SJCRH30 (cell line): ENCODE measurements around the gene FIBCD1. TPM values are rescaled to one million over a fixed set of nuclear protein-coding genes. Genes with fewer than 3 reads are reported as not detected.

Experiments
- DNase-seq, 2 experiments: peaks; one replicate each; pipeline ENCODE4 v3.0.0-alpha.2; 2015 to 2020
- H3K27ac ChIP-seq: fragments of 250-450 bp; sonication (Bioruptor Pico); 2 replicates; pipeline ENCODE4 v1.5.1; 2020; ENCODE audit warnings: mild to moderate bottlenecking, moderate library complexity
- H3K27me3 ChIP-seq: fragments of 250-450 bp; sonication (Bioruptor Pico); 2 replicates; pipeline ENCODE4 v1.5.1; 2020; ENCODE audit warnings: mild to moderate bottlenecking, moderate library complexity
- H3K36me3 ChIP-seq: fragments of 250-450 bp; sonication (Bioruptor Pico); 2 replicates; pipeline ENCODE4 v1.5.1; 2020; ENCODE audit warnings: mild to moderate bottlenecking, moderate library complexity
- H3K4me1 ChIP-seq: fragments of 250-450 bp; sonication (Bioruptor Pico); 2 replicates; pipeline ENCODE4 v1.5.1; 2020; ENCODE audit warnings: mild to moderate bottlenecking, moderate library complexity
- H3K4me3 ChIP-seq: fragments of 250-450 bp; sonication (Bioruptor Pico); 2 replicates; pipeline ENCODE4 v1.5.1; 2020; ENCODE audit warnings: mild to moderate bottlenecking, moderate library complexity
- H3K9me3 ChIP-seq: fragments of 250-450 bp; sonication (Bioruptor Pico); replicated peaks from 2 replicates; pipeline ENCODE4 v1.5.1; 2020; ENCODE audit warnings: mild to moderate bottlenecking, moderate library complexity
- total RNA-seq: library from RNA; depleted of rRNA; stranded (reverse); fragments of >200 nt; shearing (Covaris generic); gene quantifications from 2 replicates; pipeline ENCODE4 v1.2.3, GENCODE V29; 2014

FIBCD1 gene
- total RNA-seq, 1 experiment from 2014 or later, result 2.8 TPM

DNA sequence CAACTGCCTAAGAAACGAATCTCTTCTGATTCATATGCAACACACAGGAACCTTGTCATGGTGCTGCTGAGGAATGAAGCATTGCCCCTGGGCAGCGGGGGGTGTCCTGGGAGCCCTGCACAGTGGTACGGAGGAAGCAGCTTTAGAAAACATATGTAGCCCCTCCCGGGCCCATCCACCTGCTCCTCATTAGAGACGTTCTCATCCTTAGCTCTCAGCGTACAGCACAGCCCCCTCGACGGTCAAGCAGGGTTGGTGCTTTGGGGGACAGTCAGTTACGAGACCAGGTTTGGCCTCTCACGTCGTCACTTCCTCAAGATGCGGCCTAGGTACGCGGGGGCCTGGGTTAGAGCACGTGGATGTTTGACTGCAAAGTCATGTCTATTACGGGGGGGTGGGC, 41.5 kb upstream of the FIBCD1 start:
- DNase-seq, result no peak
- H3K27me3 ChIP-seq, result peaks cover 35% of the 10 kb centered on the region

DNA sequence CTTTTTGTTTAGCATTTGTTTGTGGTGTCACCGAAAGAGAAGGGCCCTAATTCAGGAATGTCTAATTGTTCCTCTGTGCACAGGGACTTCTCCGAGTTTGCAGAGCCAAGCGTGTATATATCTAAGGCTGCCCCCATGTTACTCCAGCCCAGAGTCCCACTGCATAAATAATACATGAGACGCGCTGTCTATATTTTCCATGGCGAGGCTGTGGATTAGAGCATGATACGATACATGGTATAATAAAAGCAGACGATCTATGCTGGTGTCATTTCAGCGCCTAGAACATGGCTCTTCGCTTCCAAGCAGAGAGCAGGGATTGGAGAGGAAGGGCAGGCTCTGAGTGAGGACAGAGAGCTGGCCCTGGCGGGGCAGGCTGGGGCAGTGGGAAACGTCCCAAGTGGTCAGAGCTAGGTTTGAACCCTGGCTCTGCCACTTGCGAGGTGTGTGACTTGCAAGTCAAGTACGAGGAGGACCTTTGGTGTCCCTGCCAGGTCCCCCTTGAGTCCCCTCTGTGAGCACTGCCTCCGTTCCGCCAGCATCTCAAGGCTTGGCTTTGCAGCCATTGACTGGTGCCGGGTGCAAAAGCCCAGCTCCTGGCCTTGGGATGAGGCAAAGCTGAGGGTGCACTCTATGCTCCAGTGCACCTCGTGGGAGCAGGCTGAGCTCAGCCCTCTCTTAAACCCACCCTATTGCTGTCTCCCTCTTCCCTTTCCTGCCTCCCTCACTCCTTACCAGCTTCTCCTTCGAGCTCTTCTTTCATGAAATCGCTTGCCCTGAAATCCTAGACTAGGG, 40.7 kb upstream of the FIBCD1 start:
- no peaks in the 10 kb centered on the region for H3K36me3 ChIP-seq
- no peaks in the 10 kb centered on the region for H3K9me3 ChIP-seq
- H3K27ac ChIP-seq, result no peak overlapping the region
- H3K4me1 ChIP-seq, result no peaks in the 10 kb centered on the region
- H3K4me3 ChIP-seq, result no peak overlapping the region
- no peak for DNase-seq
- H3K27me3 ChIP-seq, result peaks cover 31% of the 10 kb centered on the region

More for the DNA sequence above, 41.5 kb upstream of the FIBCD1 start:
- Histone ChIP-seq H3K4me3 (no peak overlapping the region), H3K9me3 (no peaks in the 10 kb centered on the region), H3K27ac (no peak overlapping the region), H3K4me1 (no peaks in the 10 kb centered on the region), H3K36me3 (no peaks in the 10 kb centered on the region)

- Histone ChIP-seq H3K4me1 (no peaks in the 10 kb centered on the region), H3K9me3 (no peaks in the 10 kb centered on the region), H3K36me3 (no peaks in the 10 kb centered on the region), H3K4me3 (no peak overlapping the region), H3K27ac (no peak overlapping the region), H3K27me3 (peaks cover 39% of the 10 kb centered on the region)
- DNase-seq, result no peak
These were observed 38.8 kb upstream of the FIBCD1 start for GRCh38 chr9:130977811-130978221.

DNA sequence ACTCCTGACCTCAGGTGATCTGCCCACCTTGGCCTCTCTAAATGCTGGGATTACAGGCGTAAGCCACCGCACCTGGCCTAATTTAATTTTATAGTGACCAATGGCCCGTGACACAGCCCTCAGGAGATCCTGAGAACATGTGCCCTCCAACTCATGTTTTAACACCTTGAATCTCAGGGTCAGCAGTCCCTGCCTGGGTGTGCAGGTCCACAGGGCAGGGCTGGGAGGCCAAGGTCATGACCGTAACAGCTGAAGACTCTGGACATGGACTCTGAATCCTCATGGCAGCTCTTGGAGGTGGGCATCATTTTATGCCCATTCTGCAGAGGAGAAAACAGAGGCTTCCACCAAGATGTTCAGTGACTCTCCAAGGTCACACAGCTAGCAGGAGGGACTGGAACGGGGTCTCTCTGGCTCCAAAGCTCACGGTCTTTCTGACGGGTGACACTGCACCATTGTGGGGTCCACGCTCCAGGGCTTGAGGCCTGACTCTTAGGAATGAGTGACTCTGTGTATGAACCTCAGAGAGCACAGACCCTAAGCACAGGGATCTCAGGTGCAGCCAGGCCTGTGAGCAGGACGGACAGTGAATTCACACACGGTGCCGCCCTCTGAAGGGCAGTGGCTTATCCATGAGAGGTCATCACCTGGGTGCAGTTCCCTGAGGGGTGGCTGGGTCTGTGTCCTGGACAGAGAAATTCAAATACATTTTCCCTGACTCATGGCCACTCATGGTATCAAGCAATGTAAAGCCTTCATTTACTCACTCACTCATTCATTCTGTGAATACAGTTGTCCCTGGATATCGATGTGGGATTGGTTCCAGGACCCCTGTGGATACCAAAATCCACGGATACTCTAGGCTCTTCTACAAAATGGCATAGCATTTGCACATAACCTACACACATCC, 37.1 kb upstream of the FIBCD1 start:
- H3K27me3 ChIP-seq, result peaks cover 27% of the 10 kb centered on the region

GRCh38 chr9:130975156-130975555, 36.1 kb upstream of the FIBCD1 start:
- no peak overlapping the region for H3K4me3 ChIP-seq
- peaks cover 17% of the 10 kb centered on the region for H3K27me3 ChIP-seq
- H3K4me1 ChIP-seq, result peaks cover 10% of the 10 kb centered on the region; the same call in 1 of the 2 replicates
- H3K27ac ChIP-seq, result no peak overlapping the region
- no peaks in the 10 kb centered on the region for H3K9me3 ChIP-seq
- H3K36me3 ChIP-seq, result no peaks in the 10 kb centered on the region
- DNase-seq, result no peak

More for the DNA sequence above, 37.1 kb upstream of the FIBCD1 start:
- no peaks in the 10 kb centered on the region for H3K9me3 ChIP-seq
- H3K27ac ChIP-seq, result no peak overlapping the region
- no peaks in the 10 kb centered on the region for H3K36me3 ChIP-seq
- H3K4me1 ChIP-seq, result peaks cover 5% of the 10 kb centered on the region; the same call in 1 of the 2 replicates
- H3K4me3 ChIP-seq, result no peak overlapping the region
- DNase-seq, result no peak

GRCh38 chr9:130974697-130975096, 35.6 kb upstream of the FIBCD1 start:
- H3K27ac ChIP-seq, result no peak overlapping the region
- H3K27me3 ChIP-seq, result peaks cover 17% of the 10 kb centered on the region
- no peak for DNase-seq
- no peaks in the 10 kb centered on the region for H3K9me3 ChIP-seq
- no peaks in the 10 kb centered on the region for H3K36me3 ChIP-seq
- no peak overlapping the region for H3K4me3 ChIP-seq
- peaks cover 10% of the 10 kb centered on the region; the same call in 1 of the 2 replicates for H3K4me1 ChIP-seq

DNA sequence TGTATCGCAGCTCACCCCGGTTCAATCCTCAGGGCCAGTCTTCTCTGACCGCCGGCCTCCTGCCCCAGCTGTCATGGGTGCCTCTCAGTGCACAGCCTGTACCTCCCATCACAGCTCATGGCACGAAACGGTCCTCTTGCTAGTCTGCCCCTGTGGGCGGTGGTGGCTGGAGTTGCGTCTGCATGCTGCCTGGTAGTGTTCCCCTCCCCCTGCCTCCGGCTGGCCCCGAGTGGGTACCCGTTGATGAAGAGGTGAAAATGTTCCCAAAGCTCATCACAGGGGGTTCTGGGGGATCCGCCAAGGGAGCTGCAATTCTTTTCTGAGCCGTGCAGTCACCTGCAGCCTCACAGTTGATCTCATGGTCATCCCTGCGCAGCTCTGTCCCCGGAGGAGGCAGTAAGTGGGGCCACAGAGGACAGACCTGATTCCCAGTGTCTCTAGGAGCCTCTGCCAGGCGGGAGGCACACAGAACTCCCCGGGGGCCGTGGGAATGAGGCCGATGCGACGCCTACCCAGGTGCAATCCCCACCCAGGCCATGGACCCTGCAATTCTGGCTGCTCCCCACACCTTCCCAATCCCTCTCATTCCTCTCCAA, 34.7 kb upstream of the FIBCD1 start:
- DNase-seq, result no peak
- H3K27ac ChIP-seq, result no peak overlapping the region
- no peak overlapping the region for H3K4me3 ChIP-seq
- H3K27me3 ChIP-seq, result peaks cover 17% of the 10 kb centered on the region; the same call in 1 of the 2 replicates
- peaks cover 10% of the 10 kb centered on the region; the same call in 1 of the 2 replicates for H3K4me1 ChIP-seq
- no peaks in the 10 kb centered on the region for H3K9me3 ChIP-seq
- H3K36me3 ChIP-seq, result no peaks in the 10 kb centered on the region

DNA sequence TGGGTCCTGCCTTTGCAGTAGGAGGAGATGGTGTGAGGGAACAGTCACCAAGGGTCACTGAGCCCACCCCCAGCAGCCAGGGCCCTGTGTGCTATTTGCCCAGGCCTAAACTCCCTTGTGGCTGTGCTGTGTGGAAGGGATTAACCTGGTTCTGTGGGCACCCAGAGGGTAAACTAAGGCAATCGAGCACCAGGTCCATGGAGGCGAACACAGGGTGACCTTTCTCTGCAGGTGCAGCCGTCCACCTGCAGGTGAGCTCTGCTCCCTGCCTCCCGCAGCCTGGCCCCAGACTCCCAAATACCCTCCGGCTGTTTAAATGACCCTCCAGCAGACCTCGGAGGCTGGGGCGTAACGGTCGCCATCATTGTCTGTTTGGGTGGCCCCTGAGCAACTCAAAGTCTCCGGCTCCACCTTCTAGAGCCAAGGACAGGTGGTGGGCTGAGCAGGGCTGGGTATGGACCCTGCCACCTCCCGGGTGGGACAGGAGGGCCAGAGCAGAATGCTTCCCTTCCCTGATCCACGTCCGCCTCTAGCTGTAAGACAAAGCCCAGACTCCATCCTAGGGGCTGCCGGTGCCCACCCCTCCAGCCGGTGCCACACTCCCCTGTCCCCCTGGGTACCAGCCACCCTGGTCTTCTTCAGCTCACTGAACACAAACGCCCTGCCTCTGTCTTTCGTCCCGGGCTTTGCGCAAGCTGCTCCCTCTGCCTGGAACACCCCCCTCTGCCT, 34.1 kb upstream of the FIBCD1 start:
- no peak for DNase-seq
- H3K36me3 ChIP-seq, result no peaks in the 10 kb centered on the region
- H3K4me3 ChIP-seq, result no peak overlapping the region
- no peaks in the 10 kb centered on the region for H3K9me3 ChIP-seq
- H3K27ac ChIP-seq, result no peak overlapping the region
- peaks cover 17% of the 10 kb centered on the region; the same call in 1 of the 2 replicates for H3K27me3 ChIP-seq
- H3K4me1 ChIP-seq, result peaks cover 10% of the 10 kb centered on the region; the same call in 1 of the 2 replicates

DNA sequence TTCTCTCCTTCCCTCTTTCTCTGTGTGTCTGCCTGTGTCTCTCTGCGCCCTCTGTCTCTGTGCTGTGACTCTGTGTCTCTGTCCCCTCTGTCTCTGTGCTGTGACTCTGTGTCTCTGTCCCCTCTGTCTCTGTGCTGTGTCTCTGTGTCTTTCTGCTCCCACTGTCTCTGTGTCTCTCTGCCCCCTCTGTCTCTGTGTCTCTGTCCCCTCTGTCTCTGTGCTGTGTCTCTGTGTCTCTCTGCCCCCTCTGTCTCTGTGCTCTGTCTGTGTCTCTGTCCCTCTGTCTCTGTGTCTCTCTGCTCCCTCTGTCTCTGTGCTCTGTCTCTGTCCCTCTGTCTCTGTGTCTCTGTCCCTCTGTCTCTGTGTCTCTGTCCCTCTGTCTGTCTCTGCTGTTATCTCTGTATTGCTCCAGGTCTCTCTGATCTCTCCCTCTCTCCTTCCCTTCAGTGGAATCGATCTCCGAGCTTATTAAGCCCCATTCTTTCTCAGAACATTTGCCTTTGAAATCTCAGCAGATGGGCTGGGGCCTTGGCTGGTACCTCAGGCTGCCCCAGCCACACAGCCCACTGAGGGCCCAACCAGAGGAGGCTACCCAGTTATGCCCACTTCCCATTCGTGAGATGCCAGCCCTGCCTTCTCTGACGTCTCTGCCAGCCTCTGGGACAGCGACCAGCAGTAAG, 33.4 kb upstream of the FIBCD1 start:
- peaks cover 10% of the 10 kb centered on the region; the same call in 1 of the 2 replicates for H3K4me1 ChIP-seq
- no peak overlapping the region for H3K4me3 ChIP-seq
- no peak overlapping the region for H3K27ac ChIP-seq
- no peaks in the 10 kb centered on the region for H3K36me3 ChIP-seq
- no peak for DNase-seq
- peaks cover 17% of the 10 kb centered on the region; the same call in 1 of the 2 replicates for H3K27me3 ChIP-seq
- H3K9me3 ChIP-seq, result no peaks in the 10 kb centered on the region

DNA sequence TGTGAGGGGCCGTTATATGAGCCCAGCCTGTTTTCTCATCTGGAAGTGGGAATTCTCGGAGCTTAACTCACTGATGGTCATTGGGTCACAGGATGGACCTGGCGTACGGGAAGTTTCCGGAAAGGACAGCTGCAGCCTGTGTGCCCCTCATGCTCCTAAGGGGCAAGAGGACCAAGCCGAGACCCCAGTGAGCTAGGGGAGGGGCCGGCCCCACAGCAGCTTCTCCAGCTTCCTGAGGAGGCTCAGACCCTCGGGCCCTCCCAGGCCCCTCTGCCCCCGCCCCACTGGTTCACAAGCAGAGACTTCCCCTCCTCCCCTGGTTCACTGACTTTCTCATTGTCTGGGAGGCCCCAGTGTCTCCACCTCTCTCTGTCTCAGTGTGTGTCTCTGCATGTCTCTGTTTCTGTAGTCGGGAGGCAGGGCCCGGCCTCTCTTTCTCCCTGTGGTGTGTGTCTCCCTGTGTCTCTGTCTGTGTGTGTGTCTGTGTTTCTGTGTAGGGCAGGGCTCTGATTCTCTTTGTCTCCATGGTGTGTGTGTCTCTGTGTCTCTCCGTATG, 32.3 kb upstream of the FIBCD1 start:
- Histone ChIP-seq H3K27me3 (peaks cover 14% of the 10 kb centered on the region; the same call in 1 of the 2 replicates), H3K4me1 (peaks cover 10% of the 10 kb centered on the region; the same call in 1 of the 2 replicates), H3K9me3 (no peaks in the 10 kb centered on the region), H3K27ac (no peak overlapping the region), H3K36me3 (no peaks in the 10 kb centered on the region), H3K4me3 (no peak overlapping the region)
- peak in 1 of 2 experiments; percentile 48 for DNase-seq

GRCh38 chr9:130970855-130971254, 31.8 kb upstream of the FIBCD1 start:
- peaks cover 10% of the 10 kb centered on the region; the same call in 1 of the 2 replicates for H3K4me1 ChIP-seq
- no peaks in the 10 kb centered on the region for H3K36me3 ChIP-seq
- no peak overlapping the region for H3K4me3 ChIP-seq
- peaks cover 13% of the 10 kb centered on the region; the same call in 1 of the 2 replicates for H3K27me3 ChIP-seq
- H3K27ac ChIP-seq, result no peak overlapping the region
- no peak for DNase-seq
- H3K9me3 ChIP-seq, result no peaks in the 10 kb centered on the region

- H3K4me1 ChIP-seq, result peaks cover 14% of the 10 kb centered on the region; the same call in 1 of the 2 replicates
- no peak overlapping the region for H3K4me3 ChIP-seq
- no peaks in the 10 kb centered on the region for H3K9me3 ChIP-seq
- H3K27me3 ChIP-seq, result peaks cover 13% of the 10 kb centered on the region; the same call in 1 of the 2 replicates
- no peaks in the 10 kb centered on the region for H3K36me3 ChIP-seq
- no peak for DNase-seq
- H3K27ac ChIP-seq, result no peak overlapping the region
These were observed 31.0 kb upstream of the FIBCD1 start for GRCh38 chr9:130970052-130970451.

DNA sequence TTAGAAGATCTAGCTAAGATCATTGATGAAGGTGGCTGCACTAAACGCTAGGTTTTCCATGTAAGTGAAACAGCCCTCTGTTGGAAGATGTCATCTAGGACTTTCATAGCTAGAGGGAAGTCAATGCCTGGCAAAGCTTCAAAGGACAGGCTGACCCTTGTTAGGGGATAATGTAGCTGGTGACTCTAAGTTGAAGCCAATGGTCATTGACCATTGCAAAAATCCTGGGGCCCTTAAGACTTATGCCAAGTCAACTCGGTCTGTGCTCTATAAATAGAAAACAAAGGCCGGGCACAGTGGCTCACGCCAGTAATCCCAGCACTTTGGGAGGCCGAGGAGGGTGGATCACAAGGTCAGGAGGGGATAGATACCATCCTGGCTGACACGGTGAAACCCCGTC, 26.6 kb upstream of the FIBCD1 start:
- no peak for DNase-seq
- no peaks in the 10 kb centered on the region for H3K36me3 ChIP-seq
- no peak overlapping the region for H3K4me3 ChIP-seq
- H3K27me3 ChIP-seq, result no peaks in the 10 kb centered on the region
- H3K9me3 ChIP-seq, result peaks cover 8% of the 10 kb centered on the region; the same call in 1 of the 2 replicates
- no peak overlapping the region for H3K27ac ChIP-seq
- H3K4me1 ChIP-seq, result peaks cover 18% of the 10 kb centered on the region
